Measurements from ENCODE around the gene GSX2.
"Not testable (repeated sequence)": the region's sequence is repeated elsewhere in the genome, so short reads cannot be mapped to it uniquely, and the experiment has no call there.

GSX2 gene

DNA sequence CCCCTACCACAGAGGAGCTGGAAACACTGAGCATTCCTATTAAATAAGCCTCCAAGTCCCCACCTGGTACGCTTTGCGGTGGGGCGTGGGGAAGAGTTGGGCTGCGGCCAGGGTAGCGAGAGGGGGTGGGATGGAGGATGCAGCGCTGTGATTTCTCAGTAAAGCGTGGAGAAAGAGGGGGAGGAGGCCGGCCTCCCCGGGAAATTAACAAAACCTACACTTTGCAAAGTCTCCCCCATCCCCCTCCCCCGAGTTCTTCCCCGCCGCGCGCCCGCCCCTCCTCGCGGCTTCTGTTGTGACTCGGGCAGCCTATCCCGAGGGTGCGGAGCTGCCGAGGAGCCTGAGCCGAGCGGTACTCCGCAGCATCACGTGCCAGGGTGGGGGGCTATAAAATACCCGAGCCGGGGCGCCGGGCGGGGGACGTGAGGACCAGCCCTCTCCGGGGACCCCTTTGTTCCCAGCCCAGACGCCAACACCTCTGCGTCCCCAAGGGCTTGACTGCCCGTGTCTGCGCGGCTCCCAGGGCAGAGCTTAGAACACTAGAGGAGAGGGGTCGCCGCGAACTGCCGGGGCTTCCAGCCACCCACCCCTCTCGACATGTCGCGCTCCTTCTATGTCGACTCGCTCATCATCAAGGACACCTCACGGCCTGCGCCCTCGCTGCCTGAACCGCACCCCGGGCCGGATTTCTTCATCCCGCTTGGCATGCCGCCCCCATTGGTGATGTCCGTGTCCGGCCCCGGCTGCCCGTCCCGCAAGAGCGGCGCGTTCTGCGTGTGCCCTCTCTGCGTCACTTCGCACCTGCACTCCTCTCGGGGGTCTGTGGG lies at the start of gene GSX2:
Gene GSX2 (plus strand): TSS at position 416 of the 827 bp plus-strand sequence. CDS start 182 bp downstream, at position 598.
- no peak for DNase-seq

DNA sequence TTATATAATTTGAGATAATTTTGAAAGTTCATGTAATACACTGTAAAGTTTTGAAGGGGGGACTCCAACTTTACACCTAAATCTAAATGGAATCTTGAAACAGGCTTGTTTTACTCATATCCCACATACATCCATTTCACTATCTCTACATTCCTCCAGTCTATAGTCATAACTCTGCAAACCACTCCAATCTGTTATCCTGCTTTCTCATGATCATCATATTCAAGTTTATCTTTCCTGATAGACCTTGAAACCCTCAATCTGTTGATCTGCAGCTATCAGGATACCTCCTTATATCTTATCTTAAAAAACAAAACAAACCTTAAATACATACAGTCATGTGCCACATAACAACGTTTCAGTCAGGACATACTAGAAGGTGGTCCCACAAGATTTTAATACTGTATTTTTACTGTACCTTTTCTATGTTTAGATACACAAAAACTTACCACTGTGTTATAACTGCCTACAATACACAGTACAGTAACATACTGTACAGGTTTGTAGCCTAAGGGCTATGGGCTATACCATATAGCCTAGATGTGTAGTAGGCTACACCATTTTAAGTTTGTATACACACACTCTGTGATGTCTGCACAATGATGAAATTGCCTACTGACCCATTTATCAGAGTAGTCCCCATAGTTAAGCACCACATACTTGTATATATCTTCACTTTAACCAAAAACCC lies 49.6 kb upstream of the GSX2 start:
- no peak for DNase-seq

DNA sequence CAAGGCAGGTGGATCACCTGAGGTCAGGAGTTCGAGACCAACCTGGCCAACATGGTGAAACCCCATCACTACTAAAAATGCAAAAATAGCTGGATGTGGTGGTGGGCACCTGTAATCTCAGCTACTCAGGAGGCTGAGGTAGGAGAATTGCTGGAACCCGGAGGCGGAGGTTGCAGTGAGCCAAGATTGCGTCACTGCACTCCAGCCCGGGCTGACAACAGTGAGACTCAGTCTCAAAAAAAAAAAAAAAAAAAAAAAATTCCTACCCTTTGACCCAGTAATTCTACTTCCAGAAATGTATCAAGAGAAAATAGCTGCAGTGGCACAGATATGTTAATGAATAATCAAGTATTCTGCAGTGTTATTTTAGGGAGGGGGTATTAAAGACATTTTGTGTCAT lies 46.6 kb upstream of the GSX2 start:
- DNase-seq = not testable (repeated sequence)

DNA sequence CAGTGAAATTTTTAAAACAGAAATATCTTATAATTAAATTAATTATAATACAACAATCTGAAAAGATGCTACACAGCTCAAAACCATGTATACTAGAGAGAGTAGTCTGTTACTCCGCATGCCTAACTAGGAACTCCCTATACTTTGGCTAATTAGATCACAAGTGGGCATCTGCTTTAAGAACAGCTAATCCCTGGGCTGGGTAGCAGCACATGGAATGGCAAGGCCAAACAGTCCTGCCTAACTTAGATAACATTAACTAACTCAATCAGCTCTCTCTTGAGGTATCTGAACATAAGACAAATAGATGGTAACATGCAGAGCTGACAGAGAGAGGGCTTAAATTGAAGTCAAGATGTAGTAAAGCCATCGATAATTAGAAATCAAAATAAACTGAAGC lies 45.5 kb upstream of the GSX2 start:
- DNase-seq = no peak

DNA sequence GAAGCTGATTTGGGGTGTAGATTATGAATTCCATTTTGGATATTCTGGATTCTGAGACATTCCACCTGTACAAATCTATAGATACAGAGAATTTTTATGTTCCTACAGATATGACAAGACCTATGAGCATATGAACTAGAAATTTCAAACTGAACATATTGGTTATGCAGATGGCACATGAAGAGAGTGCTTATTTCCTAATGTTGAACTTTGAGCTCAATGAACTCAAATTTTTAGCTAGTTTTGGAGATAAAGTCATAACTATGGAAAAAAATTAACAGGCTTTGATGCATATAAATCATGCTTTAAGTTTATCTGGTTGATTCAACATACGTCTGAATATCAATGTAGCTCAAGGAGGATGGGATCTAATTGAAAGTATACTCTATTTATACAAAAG lies 44.5 kb upstream of the GSX2 start:
- DNase-seq = no peak

DNA sequence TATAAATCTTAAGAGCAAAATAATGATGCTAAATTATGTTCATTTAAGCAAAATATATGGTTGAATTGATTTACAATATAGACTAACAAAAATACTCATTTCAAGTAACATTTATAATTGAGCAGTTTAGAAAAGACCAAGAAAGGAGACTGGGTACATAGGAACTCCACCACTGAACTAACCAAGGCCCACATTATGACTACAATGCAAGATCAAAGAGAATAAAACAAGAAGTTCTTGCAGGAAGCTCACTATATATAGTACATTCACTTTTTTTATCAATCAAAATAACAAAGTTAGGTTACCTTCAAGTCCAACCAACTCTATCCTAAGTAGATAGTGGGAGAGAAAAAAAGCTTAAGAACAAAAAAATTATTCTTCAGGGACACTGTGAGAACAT lies 43.6 kb upstream of the GSX2 start:
- DNase-seq = no peak

DNA sequence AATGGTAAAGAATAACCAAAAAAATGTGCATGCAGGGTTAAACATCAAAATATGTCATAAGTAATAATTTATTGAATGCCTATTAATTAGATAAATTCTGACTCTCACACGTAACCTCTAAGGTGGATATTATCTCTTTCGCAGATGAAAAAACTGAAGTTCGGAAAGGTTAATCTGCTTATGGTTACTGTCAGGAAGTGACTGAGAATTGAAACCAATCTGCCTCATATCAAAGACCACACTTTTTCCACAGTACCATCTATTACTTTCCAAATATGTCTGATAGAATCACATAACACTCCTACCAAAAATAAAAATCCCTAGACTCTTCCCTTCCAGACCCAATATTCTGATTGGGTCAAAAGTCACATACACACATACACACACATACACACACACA lies 41.8 kb upstream of the GSX2 start:
- no peak for DNase-seq

DNA sequence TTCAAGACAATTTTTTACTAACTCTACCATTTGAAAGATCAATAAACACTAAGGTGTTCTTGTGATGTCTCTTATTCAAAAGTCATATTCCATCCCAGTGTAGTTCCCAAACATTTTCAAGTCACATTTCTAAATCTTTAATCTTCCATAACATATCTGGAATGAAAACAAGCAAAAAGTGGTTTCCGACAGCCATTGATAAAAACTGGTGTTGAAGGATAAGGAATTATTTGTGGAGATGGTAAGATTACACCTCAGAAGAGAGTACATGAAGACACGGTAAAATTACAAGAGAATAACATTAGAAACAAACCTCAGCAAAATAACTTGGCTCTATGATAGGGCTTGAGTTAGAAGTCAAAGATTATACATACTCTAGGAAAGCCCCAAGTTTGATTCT lies 39.8 kb upstream of the GSX2 start:
- DNase-seq = no peak

DNA sequence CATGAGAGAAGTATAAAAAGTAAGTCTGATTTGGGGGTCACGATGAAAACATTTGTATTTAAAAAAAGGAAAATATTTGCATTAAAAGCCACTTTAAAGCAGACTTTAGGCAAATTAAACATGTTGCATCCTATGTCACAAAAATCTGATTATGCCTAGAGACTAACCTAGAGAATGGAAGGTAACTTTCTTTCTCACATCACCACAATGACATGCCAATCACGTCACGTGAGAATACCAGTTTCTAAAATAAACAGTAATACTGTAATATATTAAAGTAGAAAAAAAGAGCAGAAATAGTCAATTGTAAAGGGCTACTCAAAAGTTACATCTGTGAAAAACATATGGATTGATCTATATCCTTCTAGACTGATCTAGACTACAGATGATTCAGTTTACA lies 38.9 kb upstream of the GSX2 start:
- no peak for DNase-seq

DNA sequence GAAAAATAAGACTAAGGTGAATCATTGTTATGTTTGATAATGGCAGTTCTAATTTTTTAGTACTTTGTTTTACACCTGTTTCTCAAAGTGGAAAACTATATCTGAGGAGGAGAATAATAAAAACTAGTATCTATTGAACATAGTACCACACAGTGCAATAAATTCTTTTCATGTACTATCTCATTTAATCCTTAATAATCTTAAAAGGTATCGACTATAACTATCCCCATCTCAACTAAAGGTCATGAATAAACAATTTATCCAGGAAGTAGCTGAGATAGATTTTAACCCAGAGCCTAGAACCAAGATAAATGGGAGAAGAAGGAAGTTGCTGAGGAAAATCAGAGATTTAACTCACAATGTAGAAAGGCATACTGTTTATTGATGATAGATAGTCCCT lies 38.1 kb upstream of the GSX2 start:
- no peak for DNase-seq

DNA sequence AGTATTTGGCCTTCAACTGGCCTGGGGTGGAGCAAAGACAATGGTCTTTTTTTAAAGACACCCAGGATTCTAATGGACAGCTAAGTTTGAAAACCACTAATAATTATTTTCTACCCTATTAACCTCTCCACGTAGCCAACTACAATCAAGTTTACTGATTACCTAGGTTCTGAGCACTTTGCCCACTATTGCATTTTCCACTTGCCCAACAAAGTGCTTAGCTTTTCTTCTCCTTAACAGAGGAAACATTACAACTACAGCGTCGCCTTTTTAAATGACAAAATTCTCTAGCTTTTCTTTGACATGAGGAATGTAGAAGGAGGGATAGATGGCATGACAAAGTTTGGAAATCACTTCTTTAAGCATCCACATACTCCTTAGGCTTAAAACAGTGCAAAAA lies 37.6 kb upstream of the GSX2 start:
- DNase-seq = no peak

DNA sequence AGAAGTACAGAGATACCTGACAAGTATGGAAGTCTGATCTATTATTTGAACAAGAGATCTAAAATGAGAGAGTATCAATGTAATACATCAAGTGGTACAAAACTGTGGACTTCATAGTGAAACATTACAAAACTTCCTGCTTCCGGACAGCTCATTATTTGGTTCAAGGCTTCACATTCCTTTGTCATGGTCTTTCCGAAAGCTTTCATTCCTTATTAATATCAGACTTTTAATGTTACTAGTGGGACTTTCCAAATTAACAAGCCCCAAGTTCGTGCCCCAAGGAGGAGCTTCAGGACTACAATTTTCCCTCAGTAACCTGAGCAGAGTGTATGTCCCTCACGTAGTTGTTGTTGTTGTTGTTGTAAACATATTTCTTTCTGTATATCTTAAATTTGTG lies 36.7 kb upstream of the GSX2 start:
- DNase-seq = no peak

DNA sequence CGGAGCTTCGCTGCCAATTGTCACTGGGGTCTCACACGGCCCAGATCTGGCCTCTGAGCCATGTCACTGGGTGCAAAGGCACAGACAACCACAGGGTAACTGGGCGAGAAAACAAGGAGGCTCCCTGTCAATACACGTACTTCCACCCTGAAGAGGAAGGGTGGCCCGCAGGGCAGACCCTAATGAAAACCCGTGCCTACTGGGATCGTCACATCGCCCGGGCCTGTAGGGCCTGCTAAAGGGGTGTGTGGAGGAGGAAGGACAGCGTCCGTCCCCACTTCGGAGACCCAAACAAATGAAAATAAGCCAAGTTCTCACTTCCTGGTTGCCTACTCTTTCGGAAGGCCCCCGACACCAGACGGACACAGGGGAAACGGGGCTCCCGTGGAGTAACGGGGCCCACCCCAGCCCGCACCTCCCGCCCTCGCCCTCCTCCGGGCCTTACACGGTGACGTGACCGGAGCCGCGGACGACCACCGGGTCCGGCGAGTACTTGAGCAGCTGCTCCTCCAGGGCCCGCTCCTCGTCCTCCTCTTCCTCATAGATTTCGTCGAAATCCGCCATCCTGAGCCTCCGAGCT lies 36.1 kb upstream of the GSX2 start:
- no peak for DNase-seq

DNA sequence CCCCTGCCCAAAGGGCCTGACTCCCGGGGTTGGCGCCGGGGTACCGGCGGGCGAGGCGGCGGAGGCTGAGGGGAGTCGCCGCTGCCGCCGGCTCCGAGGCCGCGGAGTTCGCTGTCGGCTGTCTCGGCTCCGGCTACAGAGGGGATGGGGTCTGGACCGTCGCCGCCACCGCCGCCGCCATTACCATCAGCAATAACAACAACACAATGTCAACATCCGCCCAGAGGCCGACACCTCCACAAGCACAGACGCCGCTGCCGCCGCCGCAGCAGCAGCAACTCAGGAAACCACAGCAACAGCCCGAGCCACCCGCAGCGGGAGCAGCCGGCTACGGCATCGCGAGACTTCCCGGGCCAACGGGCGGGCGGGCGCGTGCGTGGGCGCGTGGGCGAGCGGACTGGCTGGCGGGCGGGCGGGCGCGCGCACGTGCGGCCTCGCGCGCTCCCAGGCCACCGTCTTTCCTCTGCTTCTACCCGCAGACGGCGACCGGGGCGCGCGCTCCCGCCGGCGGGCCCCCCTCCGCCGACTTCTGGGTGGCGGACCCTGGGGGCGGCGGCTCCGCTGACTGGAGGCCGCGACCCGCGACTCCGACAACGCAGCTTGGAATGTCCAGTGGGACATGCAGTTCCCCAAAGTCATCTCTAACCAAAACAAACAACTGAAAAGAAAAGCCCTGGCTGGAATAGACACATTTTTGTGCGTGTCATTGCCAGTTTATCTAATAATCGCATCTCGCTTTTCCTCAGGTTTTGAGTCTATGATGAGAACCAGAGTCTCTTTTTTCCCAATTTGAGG lies 35.4 kb upstream of the GSX2 start, which contains the start of gene CHIC2:
Gene CHIC2 (minus strand): TSS at position 289 of the 795 bp plus-strand sequence. CDS start 305 bp downstream, outside the sequence.
- peak; percentile 70 for DNase-seq

DNA sequence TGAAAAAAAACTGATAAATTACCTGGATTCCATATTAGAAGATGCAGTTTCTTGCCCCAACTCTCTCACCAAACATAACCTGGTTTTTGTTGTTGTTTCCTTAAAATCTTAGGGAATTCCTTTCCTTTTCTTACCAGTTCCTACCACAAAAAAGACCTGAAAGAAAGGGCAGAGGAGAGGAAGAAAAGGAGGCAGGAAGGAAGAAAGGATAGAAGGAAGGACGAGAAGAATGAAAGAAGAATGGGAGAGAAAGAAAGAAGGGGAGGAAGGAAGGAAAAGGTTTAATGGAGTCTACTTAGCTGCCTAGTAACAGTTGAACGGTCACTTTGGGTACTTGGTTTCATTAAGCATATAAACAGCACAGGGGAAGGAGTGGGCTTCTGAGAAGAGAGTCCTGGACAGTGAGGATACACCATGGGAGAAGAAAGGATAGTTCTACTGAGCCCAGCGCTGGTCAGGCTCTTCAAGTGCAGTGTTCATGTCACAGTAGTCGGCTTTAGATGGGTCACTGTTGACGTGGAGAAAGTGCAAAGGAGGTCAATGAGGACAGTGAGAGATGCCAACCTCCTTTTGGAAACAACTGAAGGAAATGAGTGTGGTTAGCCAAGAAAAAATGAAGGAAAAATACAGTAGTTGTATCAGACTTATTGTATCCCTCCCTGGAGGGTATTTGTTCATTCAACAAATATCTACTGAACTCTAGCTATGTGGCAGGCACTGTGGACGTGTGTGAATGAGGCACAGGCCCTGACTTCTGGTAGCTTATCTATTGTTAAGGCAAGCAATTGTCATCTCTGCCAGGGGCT lies 34.5 kb upstream of the GSX2 start:
- no peak for DNase-seq

DNA sequence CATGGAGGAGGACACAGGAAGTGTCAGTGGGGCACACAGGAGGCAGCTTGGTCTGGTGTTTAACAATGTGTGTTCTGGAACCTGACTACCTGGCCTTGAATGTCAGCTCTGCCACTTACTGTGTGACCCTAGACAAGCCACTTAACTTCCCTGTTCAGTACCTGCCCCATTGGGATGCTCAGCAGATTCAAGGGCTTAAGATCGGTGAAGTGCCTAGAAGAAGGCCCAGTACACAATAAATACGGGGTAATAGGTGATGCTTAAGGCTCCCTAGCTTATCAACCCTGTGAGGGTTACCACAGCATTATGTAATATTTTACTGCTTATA lies 33.9 kb upstream of the GSX2 start:
- no peak for DNase-seq

DNA sequence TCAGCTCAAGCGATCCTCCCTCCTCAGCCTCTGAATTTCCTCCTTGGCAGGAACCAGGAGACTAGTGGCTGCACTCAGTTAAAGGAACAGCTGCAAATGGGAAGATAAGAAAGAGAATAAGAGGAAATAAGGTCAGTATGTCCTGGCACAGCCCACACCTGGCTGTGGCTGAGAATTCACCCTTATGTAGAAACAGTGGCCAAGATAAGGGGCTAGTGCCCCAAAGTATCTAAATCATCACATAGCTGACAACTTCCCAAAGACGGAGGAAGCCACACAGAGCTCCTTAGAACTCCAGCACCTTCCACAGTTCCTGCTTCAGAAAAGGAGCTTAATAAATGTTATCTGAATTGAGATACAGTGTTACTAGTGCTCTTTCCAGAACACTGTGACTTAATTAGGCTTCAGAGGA lies 33.2 kb upstream of the GSX2 start:
- no peak for DNase-seq

DNA sequence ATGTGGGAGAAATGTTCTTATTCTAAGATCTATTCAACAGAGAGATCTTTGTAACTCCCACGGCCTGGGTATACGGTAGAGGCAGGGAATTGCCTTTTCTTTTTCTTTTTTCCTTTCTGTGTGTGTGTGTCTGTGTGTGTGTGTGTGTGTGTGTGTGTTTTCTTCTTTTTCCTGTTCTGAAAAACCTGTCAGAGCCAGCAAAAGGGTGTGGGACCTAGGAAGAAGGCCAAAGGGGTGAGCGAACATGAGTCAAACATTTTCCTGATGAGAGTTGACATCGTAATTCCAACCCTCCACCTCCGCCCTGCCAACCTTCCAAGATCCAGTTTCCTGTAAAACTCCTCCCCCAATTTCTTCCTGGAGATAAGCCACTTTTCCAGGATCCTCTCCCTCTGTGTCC lies 32.8 kb upstream of the GSX2 start:
- no peak for DNase-seq

DNA sequence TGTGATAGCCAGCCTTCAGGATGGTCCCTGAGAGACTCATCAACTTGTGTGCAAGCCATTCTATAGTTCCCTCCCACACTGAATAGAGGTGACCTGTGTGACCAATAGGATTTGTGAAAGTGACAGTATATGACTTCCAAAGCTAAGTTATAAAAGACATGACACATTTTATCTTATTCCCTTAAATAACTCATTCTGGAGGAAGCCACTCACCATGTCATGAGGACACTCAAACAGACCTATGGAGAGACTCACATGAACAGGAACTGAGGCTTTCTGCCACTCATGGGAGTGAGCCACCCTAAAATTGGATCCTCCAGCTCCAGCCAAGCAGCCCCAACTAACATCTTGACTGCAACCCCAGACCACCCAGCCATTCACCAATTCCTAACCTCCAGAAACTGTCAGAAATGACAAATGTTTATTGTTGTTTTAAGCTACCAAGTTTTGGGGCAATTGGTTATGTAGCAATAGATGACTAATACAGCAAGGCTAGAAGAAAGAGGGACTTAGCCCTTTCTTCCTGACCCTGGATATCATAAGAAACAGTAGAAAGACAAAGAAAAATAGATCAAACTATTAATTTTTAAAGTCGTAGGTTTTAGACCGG lies 26.6 kb upstream of the GSX2 start:
- no peak for DNase-seq

DNA sequence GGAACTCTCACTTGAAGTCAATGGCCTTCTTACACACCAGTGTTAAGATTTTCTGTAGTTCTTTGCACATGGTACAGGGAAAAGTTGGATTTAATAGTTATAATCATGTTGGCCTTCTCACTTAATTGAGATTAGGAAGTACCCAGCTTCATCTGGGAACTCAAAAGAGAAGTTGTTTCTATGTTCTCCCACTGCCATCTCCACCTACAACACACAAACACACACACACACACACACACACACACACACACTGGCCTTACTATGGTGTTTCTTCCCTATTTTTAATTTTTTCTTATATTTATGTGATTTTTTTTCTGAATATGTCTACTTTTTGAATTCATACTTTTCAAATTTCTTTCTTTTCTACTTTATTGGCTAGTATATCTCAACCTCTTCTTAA lies 25.6 kb upstream of the GSX2 start:
- DNase-seq = no peak

DNA sequence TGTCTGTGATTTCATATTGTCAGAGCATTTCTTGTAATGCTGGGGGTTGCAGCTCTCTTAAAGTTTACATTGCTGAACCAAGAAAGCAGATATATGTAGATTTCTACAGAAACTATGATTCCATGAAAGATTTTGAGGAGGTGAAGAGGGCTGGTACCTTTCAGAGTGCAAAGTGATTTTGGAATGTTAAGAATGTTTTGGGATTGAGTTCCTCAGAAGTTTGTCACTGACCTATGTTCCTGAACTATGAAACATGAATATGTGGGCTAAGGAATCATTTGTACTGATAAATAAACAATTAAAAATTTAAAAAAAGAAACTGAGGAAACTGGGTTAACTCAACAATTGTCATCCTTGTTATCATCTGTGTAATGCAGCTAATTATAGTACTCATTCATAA lies 23.3 kb upstream of the GSX2 start:
- no peak for DNase-seq

DNA sequence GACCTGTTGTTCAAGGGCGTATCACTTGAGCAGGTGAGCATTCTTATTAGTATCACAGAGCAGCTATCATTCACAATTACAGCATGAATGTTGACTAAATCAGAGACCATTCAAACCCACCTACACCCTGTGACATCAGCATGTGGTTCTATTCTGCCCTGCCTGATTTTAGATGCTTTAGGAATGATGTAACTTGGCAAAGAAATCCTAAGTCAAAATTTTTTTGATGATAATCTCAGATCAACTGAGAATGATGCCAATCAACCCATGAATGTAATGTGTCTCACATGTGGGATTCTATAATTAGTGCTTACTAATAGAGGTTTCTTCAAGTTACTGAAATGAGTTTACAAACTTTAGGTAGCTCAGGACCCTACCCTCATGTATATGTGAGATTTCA lies 22.2 kb upstream of the GSX2 start:
- no peak for DNase-seq
